ENCODE results near the gene CPT1C.

Gene CPT1C

GRCh38 chr19:49763230-49763629 lies 72.3 kb downstream of the CPT1C start, which contains the start of gene TSKS:
Gene TSKS (minus strand): TSS chr19:49763306. CDS start chr19:49763247, 59 bp downstream.
- H3K36me3 ChIP-seq (ENCODE audit: control insufficient read depth in 2 of 2, insufficient read depth in 2 of 2, low read length in 2 of 2) = no peaks in the 10 kb centered on the region
- no peaks in the 10 kb centered on the region for H3K9me3 ChIP-seq (ENCODE audit: control insufficient read depth in 2 of 2, low read length in 2 of 2)
- no peaks in the 10 kb centered on the region for H3K27me3 ChIP-seq (ENCODE audit: control insufficient read depth in 1 of 2, insufficient read depth in 2 of 2, low read length in 2 of 2)
- H3K27ac ChIP-seq (ENCODE audit: low read length) = no peak within 1 kb of the TSS
- H3K4me3 ChIP-seq (ENCODE audit: low read length in 2 of 2) = no peak within 1 kb of the TSS
- H3K4me1 ChIP-seq (ENCODE audit: control insufficient read depth, insufficient read depth, low read length) = peaks cover 17% of the 10 kb centered on the region
- no peak within 1 kb of the TSS for H3K9ac ChIP-seq (ENCODE audit: low read length in 2 of 2)
